ENCODE measurements around the gene PTCD2.
"Not testable (repeated sequence)": the region's sequence is repeated elsewhere in the genome, so short reads cannot be mapped to it uniquely, and the experiment has no call there.

Gene PTCD2

GRCh38 chr5:72380492-72381274 lies 60.5 kb downstream of the PTCD2 start:
- no peak for DNase-seq (ENCODE audit: low read depth)

GRCh38 chr5:72383280-72383679 lies 63.1 kb downstream of the PTCD2 start:
- DNase-seq (ENCODE audit: low read depth): no peak

- DNase-seq (ENCODE audit: low read depth): no peak
Observed at GRCh38 chr5:72383726-72384125, 63.6 kb downstream of the PTCD2 start.

GRCh38 chr5:72386639-72387038 lies 66.5 kb downstream of the PTCD2 start:
- no peak for DNase-seq (ENCODE audit: low read depth)

GRCh38 chr5:72387985-72388384 lies 67.8 kb downstream of the PTCD2 start:
- no peak for DNase-seq (ENCODE audit: low read depth)

DNA sequence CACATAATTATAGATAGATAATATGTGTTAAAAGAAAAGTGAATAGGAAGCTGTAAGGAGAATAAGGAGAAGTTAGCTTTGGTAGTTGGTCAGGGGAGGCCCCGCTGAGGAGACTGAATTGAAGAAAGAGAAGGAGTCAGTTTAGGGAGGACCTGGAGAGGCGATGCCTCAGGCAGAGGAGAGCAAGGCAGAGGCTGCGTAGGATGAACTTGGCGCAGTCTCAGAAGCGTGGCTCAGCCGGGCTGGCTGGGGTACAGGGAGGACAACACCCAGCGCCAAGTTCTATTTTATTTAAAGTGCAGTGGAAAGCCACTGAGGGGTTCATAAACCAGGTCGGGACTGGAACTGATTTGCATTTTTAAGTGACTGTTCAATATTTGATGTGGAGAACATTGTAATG lies 68.5 kb downstream of the PTCD2 start:
- DNase-seq (ENCODE audit: low read depth): no peak

GRCh38 chr5:72390836-72391235 lies 70.7 kb downstream of the PTCD2 start:
- DNase-seq (ENCODE audit: low read depth): no peak

GRCh38 chr5:72392326-72392733 lies 72.2 kb downstream of the PTCD2 start:
- DNase-seq (ENCODE audit: low read depth): no peak

GRCh38 chr5:72393052-72393451 lies 72.9 kb downstream of the PTCD2 start:
- DNase-seq (ENCODE audit: low read depth): no peak

- no peak for DNase-seq (ENCODE audit: low read depth)
Observed at GRCh38 chr5:72394688-72395087, 74.5 kb downstream of the PTCD2 start.

- DNase-seq (ENCODE audit: low read depth): no peak
Observed at GRCh38 chr5:72397836-72398235, 77.7 kb downstream of the PTCD2 start.

DNA sequence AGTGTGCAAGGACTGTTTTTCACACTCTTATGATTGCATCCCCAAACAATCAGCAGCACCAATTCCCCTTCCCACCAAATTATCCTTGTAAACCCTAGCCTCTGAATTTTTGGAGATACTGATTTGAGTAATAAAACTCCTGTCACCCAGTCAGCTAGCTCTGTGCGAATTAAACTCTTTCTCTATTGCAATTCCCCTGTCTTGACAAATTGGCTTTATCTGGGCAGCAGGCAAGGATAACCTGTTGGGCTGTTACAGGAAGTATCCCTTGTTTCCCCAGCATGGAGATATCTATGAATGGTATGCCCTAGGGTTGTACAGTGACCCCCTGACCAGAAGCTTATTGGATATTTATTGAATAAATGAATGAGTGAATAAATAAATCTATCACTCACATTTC lies 80.8 kb downstream of the PTCD2 start:
- no peak for DNase-seq (ENCODE audit: low read depth)

- no peak for DNase-seq (ENCODE audit: low read depth)
Observed at GRCh38 chr5:72402381-72402890, 82.3 kb downstream of the PTCD2 start.

DNA sequence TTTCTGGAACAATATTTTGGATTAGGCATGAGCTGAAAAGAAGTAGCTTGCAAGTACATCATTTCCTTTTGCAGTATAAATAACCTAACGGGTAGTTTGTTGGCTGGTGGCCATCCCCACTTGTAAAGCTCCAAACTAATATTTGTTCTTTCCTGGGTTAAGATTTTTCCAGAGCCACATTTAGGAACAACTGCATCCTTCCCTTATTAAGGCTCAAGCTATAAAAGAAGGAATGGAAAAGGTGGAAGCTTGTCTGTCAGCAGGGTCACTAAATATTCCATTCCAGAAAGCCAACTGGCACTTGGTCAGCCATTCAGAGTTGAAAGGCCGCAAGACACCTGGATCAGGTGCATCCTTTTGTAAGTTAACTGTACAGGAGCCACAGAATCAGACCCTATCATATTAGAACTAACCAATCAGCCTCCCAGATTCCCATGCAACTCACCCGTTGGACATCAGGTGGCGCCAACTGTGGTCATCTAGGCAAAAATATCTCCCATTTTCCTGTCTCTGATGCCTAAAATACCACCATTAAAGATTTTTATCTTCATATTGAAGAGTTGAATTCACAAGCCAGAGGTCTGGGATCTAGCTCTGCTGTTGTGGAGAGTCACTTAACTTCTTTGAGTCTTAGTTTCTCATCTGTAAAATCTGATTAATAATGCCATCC lies 82.9 kb downstream of the PTCD2 start:
- DNase-seq (ENCODE audit: low read depth): no peak

- not testable (repeated sequence) for DNase-seq (ENCODE audit: low read depth)
Observed at GRCh38 chr5:72404771-72405170, 84.6 kb downstream of the PTCD2 start.

DNA sequence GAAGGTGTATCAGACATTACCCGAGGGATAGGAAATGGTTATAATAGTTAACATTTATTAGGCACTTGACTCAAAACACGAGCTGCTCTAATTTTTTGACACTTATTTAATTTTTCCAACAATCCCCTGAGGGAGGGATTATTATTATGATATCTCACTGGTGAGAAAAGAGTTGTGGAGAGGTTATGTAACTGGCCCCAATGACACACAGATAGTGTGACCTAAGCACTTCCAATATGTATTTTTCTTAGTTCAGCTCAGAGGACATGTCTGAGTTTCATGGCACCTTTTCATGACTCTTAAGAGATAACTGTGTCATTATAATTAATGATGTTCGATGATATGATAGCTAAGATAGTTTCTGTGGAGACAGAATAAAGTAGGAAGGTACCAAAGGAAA lies 86.9 kb downstream of the PTCD2 start:
- no peak for DNase-seq (ENCODE audit: low read depth)

- DNase-seq (ENCODE audit: low read depth): no peak
Observed at GRCh38 chr5:72407541-72407940, 87.4 kb downstream of the PTCD2 start.

- no peak for DNase-seq (ENCODE audit: low read depth)
Observed at GRCh38 chr5:72408127-72408526, 88.0 kb downstream of the PTCD2 start.

DNA sequence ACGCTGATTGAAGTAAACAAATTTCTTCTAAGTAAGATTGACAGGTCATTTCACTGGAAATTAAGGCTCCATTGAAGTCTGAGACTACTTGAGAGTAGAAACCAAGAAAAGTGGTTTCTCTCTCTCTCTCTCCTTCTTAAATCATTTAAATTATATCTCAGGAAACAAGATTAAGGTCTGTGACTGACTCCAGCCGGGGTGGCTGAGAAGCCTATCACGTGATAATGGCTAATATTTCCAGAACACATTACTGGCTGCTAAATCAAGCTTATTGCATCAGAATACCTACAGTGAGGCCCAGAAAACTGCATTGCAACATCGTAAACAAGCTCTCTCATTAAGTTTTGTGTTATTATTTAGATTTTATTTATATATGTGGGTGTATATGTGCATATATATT lies 88.4 kb downstream of the PTCD2 start:
- no peak for DNase-seq (ENCODE audit: low read depth)

GRCh38 chr5:72410688-72411295 lies 90.6 kb downstream of the PTCD2 start:
- DNase-seq (ENCODE audit: low read depth): no peak

DNA sequence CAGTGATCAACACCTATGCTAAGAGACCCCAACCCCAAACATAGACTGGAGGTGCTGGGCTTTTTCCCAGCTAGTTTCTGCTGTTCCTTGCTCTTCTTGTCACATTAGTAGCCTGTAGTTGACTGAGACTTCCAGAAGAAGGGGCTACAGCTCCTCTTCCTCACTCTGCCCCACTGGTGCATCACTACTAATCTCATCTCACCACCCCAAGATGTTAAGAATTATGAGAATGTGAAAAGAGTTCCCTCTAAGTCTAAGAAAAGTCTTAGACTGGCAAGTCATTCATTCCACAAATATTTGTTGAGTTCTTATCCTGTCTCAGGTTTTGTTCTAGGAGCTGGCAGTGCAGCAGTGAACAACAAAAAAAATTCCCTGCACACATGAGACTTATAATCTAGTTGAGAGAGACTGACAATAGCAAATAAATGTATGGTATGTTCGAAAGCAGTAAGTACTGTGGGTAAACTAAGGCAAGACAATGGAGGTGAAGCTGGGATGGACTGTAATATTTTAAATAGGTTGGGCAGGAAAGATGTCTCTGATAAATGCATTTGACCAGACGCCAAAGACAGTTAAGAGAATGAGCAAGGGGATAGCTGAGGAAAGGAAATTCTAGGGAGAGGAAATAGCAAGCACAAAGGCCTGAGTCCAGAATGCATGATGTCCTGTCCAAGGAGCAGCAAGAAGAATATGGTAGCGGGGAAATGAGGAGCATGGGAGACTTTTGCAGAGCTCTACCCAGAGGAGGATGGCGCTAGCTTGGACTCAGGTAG lies 92.3 kb downstream of the PTCD2 start:
- no peak for DNase-seq (ENCODE audit: low read depth)

GRCh38 chr5:72415616-72416325 lies 95.6 kb downstream of the PTCD2 start:
- no peak for DNase-seq (ENCODE audit: low read depth)

Data from stimulated activated CD8-positive, alpha-beta memory T cell treated with anti-CD3 and anti-CD28 coated beads, Interleukin-15, amount 100 ng/mL, for 24 hours (primary cell).